IPS-18a (cell line): ENCODE measurements around the gene BRF1.

Experiments
- H3K27ac ChIP-seq: one replicate; pipeline ENCODE4 v1.5.1; 2013; ENCODE audit warnings: low read length
- H3K27me3 ChIP-seq: one replicate; pipeline ENCODE4 v1.6.1; 2013; ENCODE audit warnings: mild to moderate bottlenecking, low read length; ENCODE audit not compliant: control insufficient read depth, insufficient read depth
- H3K36me3 ChIP-seq: one replicate; pipeline ENCODE4 v1.6.1; 2013; ENCODE audit warnings: low read depth, low read length; ENCODE audit not compliant: control insufficient read depth
- H3K4me1 ChIP-seq: one replicate; pipeline ENCODE4 v1.6.1; 2013; ENCODE audit warnings: low read depth, low read length; ENCODE audit not compliant: control insufficient read depth
- H3K4me3 ChIP-seq: one replicate; pipeline ENCODE4 v1.5.1; 2013; ENCODE audit warnings: low read length
- H3K9ac ChIP-seq: one replicate; pipeline ENCODE4 v1.6.1; 2013; ENCODE audit warnings: mild to moderate bottlenecking, low read length, moderate library complexity
- H3K9me3 ChIP-seq: one replicate; pipeline ENCODE4 v1.6.1; 2013; ENCODE audit warnings: low read depth, low read length; ENCODE audit not compliant: control insufficient read depth

Gene BRF1

DNA sequence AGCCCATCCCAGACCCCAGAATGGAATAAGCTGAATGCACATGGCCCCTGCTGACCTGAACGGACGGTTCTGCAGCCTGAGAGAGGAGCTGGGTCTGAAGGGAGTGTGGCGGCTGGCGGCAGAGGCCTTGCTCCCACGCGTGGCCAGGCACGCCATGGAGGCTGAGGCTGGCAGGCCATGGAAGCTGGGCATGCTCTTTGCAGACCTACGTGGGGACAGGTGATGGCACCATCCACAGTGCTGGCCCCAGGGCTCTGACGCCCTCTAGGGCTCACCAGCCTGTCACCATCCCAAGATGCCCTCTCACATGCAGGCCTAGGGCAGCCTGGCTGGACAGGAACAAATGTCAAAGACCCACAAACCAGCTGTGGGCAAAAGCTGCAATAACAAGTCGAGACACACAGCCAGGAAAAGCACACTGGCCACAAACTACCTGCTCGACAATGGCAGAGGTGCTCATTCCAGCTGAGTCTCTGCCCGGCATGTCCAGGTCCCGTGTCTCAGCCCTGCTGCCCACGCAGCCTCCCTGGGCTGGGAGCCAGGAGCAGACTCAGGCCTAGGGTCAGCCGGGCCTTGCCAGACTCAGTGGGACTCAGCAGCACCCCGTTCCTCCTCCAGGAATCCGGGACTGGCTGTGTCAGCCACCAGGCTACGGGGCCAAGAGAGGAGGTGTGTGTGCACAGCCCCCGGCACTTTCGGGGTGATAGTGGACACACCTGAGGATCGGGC lies 32.8 kb downstream of the BRF1 start:
- Histone ChIP-seq H3K4me3 (no peak overlapping the region), H3K27ac (no peak overlapping the region), H3K27me3 (no peaks in the 10 kb centered on the region), H3K4me1 (no peaks in the 10 kb centered on the region), H3K9me3 (no peaks in the 10 kb centered on the region), H3K36me3 (no peaks in the 10 kb centered on the region), H3K9ac (no peak overlapping the region)

DNA sequence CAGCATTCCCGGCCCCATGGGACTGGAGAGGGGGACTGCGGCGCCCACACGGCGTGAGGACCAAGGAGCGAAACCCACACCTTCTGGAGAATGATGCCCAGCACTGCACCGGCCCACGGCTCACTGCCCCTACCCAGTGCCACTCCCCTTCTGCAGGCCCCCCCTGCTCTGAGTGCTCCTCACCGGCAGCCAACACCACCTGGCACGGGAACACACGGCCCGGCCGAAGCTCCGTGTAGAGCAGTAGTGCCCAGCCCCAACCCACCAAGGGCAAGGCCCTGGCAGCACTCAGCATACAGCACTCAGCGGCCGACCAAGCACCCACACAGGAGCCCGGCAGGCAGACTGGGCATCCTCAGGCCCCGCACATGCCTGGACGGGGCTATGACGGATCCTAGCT lies 39.0 kb downstream of the BRF1 start:
- no peak overlapping the region for H3K4me3 ChIP-seq
- H3K27me3 ChIP-seq: no peaks in the 10 kb centered on the region
- no peak overlapping the region for H3K9ac ChIP-seq
- no peaks in the 10 kb centered on the region for H3K4me1 ChIP-seq
- H3K9me3 ChIP-seq: no peaks in the 10 kb centered on the region
- H3K27ac ChIP-seq: no peak overlapping the region
- no peaks in the 10 kb centered on the region for H3K36me3 ChIP-seq

DNA sequence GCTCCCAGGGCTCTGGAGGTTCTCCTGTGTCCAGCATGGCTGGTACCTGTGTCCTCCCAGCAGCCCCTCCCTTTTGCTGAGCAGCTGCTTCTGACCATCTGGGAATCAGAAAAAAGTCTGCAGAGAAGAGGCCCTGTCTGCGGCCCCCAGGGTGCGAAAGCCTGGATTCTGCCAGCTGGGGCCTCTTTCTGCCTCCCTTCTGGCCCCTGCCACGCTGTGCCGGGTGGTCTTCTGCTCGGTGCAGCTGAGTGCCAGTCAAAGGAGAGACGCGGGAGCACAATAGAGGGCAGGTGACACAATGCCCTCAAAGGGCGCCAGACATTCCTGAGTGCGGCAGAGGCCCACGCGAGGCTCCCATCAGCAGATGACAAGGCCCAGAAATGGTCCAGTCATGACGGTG lies 39.8 kb downstream of the BRF1 start:
- H3K9ac ChIP-seq: no peak overlapping the region
- H3K27ac ChIP-seq: no peak overlapping the region
- no peaks in the 10 kb centered on the region for H3K27me3 ChIP-seq
- no peak overlapping the region for H3K4me3 ChIP-seq
- H3K4me1 ChIP-seq: no peaks in the 10 kb centered on the region
- H3K9me3 ChIP-seq: no peaks in the 10 kb centered on the region
- no peaks in the 10 kb centered on the region for H3K36me3 ChIP-seq

DNA sequence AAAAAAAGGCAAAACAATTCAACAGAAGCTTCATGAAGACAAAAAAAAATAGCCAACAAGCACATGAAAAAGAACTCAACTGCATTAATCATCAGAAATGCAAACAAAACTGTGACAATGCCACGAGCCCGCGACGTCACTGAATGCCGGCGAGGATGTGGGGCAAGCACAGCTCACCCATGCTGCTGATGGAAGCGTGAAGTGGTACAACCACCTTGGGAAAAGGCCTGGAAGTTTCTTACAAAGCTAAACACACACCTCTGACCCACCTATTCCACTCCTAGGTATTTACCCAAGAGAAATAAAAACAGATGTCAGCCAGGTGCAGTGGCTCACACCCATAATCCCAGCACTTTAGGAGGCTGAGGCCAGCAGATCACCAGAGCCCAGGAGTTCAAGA lies 42.0 kb downstream of the BRF1 start:
- no peak overlapping the region for H3K9ac ChIP-seq
- no peaks in the 10 kb centered on the region for H3K27me3 ChIP-seq
- no peaks in the 10 kb centered on the region for H3K4me1 ChIP-seq
- no peak overlapping the region for H3K4me3 ChIP-seq
- no peaks in the 10 kb centered on the region for H3K9me3 ChIP-seq
- no peak overlapping the region for H3K27ac ChIP-seq
- no peaks in the 10 kb centered on the region for H3K36me3 ChIP-seq

DNA sequence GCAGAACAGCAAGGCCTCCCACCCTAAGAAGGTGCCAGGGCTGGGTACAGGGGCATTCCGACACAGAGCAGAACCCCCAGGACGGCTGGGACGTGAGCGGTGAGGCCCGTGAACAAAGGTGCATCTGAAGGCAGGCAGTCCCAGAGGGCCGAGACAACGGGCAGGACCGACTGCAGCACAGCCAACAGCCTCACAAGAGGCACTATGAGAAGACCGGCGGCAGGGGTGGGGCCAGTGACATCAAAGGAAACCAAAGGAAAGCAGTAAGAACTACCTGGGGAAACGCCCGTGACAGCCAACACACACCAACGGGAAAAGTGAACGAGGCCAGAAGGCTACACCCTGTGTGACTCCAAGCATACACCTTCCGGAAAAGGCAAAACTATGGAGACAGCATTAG lies 43.3 kb downstream of the BRF1 start:
- no peaks in the 10 kb centered on the region for H3K4me1 ChIP-seq
- no peaks in the 10 kb centered on the region for H3K36me3 ChIP-seq
- no peak overlapping the region for H3K27ac ChIP-seq
- no peak overlapping the region for H3K4me3 ChIP-seq
- no peaks in the 10 kb centered on the region for H3K27me3 ChIP-seq
- H3K9me3 ChIP-seq: no peaks in the 10 kb centered on the region
- H3K9ac ChIP-seq: no peak overlapping the region

DNA sequence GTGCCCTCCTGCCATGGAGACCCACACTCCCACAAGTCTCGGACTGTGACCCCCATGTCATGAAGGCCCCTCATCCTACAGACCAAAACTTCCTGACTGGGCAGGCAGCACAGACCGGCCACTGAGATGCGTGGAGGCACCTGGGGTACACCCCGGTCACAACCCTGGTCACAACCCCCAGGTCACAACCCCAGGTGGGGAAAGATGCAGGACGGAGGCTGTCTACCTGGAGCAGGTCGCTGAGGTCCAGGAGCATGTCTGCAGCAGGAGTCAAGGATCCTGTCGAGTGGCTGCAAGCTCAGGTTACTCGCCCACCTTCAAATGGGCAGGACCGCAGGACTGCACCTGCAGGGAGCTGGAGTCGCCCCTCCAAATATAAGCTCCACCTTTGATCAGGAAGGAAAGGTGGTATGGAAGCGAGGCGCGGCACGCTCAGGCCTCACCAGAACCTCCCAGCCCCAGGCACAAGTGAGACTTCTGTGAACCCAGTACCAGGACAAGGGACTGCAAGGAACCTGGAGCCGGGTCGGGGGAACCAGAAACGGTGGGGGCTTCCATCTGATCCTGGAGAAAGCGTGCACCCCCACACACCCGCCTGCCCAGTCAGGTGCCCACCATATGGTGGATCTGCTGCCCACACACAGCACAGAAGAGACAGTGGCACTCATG lies 44.4 kb downstream of the BRF1 start:
- no peaks in the 10 kb centered on the region for H3K27me3 ChIP-seq
- no peak overlapping the region for H3K9ac ChIP-seq
- H3K9me3 ChIP-seq: no peaks in the 10 kb centered on the region
- H3K4me1 ChIP-seq: no peaks in the 10 kb centered on the region
- no peak overlapping the region for H3K4me3 ChIP-seq
- no peaks in the 10 kb centered on the region for H3K36me3 ChIP-seq
- H3K27ac ChIP-seq: no peak overlapping the region

DNA sequence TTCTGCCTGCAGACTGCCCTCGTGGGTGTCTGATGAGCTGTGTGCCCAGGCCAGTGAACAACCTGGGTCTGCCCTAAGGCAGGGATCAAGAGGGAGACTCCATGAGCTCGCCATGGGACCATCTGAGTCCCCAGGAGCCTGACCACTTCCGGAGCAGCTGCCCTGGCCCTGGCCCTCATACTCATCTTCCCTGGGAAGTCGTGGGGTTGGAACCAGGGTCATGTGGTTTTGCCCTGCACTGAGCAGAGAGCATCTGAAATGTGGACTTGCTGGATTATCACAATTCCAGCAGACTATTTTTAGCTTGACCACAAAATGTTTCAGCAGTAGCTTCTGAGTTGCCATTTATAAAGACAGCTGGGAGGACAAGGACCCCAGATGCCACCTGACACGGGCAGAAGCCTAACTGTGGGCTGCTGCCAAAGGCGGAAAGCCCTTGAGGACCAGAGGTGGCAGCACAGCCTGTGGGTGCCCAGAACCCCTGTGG lies 45.7 kb downstream of the BRF1 start:
- Histone ChIP-seq H3K27me3 (no peaks in the 10 kb centered on the region), H3K27ac (no peak overlapping the region), H3K36me3 (no peaks in the 10 kb centered on the region), H3K4me3 (no peak overlapping the region), H3K4me1 (no peaks in the 10 kb centered on the region), H3K9ac (no peak overlapping the region), H3K9me3 (no peaks in the 10 kb centered on the region)

DNA sequence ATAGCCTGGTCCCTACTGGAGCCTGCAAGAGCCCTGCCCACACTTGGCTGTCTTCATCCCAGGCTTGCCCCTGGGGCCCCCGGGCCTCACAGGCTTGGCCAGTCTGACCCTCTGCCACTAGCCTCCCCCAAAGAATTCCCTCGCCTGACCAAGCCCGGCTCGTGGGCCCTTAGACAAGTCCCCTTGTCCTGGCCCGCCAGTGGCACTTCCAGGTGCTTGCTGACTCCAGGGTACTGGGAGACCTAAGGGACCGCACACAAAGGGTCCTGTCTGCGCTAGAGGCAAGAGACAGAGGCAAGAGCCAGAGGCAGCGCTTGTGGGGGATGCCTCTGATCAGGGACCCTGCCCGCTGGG lies 47.5 kb downstream of the BRF1 start:
- H3K27me3 ChIP-seq: no peaks in the 10 kb centered on the region
- no peaks in the 10 kb centered on the region for H3K9me3 ChIP-seq
- no peak overlapping the region for H3K27ac ChIP-seq
- H3K4me1 ChIP-seq: no peaks in the 10 kb centered on the region
- H3K9ac ChIP-seq: no peak overlapping the region
- no peak overlapping the region for H3K4me3 ChIP-seq
- no peaks in the 10 kb centered on the region for H3K36me3 ChIP-seq

DNA sequence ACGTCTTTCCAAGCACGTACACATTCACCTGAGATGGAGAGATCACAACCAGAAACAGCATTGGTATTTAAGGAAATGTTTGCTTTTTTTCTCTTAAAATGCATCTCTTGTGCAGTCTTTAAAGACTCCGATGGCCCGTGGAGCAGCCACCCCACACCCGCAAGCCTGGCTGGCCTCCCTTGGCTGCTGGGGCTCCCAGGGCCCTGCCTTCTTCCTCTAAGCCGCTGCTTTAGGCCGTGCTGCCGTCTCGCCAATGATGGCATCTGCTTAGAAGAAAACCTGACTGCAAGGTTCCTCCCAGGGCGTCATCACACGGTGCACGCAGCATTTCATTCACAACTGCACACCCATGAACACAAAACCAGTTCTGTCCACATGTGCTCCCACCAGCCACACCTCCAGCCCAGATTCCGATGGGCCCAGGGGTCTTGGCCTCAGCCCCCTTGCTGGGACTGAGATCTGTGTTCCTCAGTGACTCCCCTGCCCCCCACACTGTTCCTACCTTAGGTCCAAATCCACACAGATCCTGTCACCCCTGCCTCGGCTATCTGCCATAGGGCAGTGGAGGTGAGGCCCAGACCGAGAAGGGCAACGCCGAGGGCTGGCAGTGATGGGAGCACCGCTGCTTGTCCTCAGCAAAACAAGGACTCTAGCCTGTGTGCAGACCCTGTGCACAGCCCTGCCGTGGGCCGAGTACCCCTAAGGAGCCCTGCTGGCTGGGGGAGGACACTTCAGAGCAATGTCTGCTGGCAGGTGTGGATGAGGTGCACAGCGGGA lies 48.1 kb downstream of the BRF1 start:
- H3K36me3 ChIP-seq: no peaks in the 10 kb centered on the region
- peaks cover 3% of the 10 kb centered on the region for H3K27me3 ChIP-seq
- H3K4me1 ChIP-seq: no peaks in the 10 kb centered on the region
- H3K9me3 ChIP-seq: no peaks in the 10 kb centered on the region
- no peak overlapping the region for H3K4me3 ChIP-seq
- H3K9ac ChIP-seq: no peak overlapping the region
- no peak overlapping the region for H3K27ac ChIP-seq

DNA sequence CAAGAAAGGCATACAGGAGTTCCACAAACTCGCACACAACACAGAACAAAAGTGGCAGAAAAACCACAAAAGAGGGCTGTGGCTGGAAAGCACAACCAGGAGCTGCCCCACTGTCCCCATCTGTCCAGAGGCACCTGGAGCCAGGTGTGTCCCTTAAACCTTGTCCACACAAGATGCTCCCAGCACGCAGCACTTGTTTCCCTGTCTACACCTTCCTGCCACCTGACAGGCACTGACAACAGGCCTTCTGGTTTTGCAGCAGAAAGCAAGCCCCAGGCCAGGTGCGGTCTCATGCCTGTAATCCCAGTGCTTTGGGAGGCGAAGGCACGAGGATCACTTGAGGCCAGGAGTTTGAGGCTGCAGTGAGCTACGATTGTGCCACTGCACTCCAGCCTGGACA lies 48.9 kb downstream of the BRF1 start:
- Histone ChIP-seq H3K9me3 (no peaks in the 10 kb centered on the region), H3K4me1 (no peaks in the 10 kb centered on the region), H3K9ac (no peak overlapping the region), H3K27ac (no peak overlapping the region), H3K27me3 (peaks cover 9% of the 10 kb centered on the region), H3K4me3 (no peak overlapping the region), H3K36me3 (no peaks in the 10 kb centered on the region)

DNA sequence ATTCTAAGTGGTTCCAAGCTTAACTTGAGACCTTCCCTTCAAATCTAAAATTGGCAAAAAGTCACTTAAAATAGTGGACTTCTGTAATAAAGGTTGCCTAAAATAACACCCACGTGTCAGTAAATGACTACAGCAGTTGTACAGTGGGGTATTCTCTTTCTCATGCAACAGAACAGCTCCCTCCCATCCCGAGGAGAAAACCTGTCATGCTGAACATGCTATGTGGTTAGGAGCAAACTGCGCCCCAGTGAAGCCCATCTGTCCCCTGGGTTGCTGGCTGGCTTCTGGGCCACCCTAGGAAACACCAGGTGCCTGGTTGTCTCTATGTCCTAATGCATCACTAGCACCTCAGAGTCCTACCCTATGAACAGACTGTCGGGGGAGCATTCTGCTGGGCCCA lies 49.8 kb downstream of the BRF1 start:
- Histone ChIP-seq H3K36me3 (no peaks in the 10 kb centered on the region), H3K4me1 (no peaks in the 10 kb centered on the region), H3K4me3 (no peak overlapping the region), H3K27me3 (peaks cover 9% of the 10 kb centered on the region), H3K27ac (no peak overlapping the region), H3K9me3 (no peaks in the 10 kb centered on the region), H3K9ac (no peak overlapping the region)
